Ecto neural progenitor cell (in vitro differentiated cells): ENCODE data around the gene CLNK.

Experiments
- DNase-seq: peaks from one replicate; pipeline ENCODE4 v3.0.0-alpha.2; 2018; ENCODE audit warnings: low spot score

Gene CLNK

DNA sequence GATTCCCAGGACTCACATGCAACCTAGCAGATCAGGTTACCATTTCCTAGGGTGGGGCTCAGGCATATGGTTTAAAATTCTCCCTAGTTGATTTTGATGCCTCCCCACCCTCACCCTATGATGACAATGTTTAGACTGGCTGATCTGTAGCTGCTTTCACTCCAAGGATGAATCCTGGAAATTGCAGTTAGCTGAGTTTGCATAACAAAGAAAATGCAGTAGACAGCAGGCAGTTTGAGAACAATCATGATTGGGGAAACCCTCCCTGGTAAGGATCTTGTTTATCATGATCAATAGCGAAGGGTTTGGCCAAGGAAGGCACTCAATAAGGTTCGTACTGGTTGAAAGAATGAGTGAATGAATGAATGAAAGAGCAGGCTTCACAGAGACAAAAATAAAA is 229.4 kb downstream of the CLNK start:
- DNase-seq: no peak

DNA sequence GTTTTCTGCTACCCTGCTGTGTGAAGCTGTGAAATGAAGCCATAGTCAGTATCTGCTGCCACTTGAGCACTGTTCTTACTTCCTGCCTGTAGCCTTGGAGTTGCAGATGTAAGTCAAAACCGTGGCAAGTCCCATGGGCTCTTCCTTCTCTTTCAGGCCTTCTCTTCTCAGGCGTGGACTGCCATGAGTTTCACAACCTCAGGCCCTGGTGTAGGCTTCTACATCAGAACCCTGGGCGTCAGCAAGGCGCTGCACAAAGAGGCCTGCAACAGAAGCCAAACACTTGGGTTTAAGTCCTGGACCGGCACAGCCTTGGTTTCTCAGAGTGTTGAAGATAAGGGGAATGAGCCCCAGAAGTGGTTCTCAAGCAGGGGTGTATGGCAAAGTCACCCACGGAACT is 229.8 kb downstream of the CLNK start:
- no peak for DNase-seq

DNA sequence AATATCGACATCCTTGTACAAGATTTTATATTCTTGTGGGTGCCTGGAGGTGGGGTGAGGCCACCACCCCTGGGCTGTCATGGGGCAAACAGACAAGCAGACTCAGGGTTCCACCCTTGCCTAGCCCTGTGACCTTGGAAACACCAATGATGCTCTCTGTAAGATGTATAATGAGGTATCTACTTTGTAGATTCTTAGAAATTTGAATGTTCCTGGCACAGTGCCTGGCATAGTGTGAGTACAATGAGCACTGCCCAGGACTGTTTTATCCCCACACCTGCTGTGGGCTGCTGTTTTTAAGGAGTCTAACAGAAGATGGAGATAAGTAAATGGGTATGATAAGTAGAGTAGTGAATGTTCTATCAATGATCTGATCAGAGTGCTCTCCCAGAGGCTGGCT is 230.4 kb downstream of the CLNK start:
- DNase-seq: no peak

DNA sequence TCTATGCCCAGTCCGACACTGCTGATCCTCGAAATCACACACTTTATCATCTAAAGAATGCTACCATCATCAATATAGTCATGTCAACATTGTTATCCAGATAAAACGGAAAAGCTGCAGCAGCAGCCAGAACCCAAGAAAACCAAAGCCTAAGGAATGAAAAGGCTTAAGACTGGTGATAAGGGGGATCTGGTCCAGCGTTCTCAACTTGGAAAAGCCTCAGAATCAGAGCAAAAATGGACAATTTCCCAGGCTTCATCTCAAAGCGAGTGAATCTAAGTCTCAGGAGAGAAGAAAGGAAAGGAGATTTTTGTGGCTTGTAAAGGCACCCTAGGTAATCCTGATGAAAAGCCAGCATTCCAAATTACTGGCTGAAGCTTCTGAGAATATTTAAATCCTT is 235.6 kb downstream of the CLNK start:
- no peak for DNase-seq

DNA sequence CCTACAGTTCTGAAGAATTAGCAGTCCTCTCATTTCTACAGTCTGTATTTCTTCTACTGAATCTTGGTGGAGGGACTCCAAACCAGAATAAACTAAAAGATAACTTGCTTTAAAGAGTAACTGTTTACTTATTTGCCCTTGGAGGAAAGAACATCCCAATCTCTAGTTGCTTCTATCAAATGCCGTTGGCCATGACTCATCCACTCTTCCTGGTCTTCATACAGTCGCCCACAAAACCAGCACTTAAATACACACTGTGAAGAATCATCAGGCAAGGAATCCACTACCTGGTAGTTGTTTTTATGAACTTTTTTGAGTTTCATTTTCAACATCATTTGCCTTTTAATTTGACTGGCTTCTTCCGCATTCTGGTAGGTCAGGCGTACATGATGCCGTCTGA is 241.6 kb downstream of the CLNK start:
- no peak for DNase-seq

DNA sequence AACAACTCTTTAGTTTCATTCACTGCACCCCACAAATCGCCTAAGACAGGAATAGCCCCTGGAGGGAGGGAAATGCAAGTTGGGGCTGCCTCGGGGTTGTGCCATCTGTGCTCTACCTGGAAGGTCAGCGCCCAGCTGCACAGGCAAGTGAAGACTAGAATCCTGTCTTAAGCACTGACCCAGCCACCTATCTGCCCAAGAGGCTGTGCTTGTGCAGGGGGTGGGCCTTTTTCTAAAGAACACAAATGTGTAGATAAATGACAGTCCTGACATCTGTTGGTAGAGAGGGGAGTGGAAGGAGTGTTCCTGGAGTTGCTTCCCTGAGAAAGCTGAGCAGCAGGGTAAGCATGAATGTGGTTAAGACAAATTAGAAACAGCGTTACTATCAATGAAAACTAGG is 243.1 kb downstream of the CLNK start:
- DNase-seq: no peak

DNA sequence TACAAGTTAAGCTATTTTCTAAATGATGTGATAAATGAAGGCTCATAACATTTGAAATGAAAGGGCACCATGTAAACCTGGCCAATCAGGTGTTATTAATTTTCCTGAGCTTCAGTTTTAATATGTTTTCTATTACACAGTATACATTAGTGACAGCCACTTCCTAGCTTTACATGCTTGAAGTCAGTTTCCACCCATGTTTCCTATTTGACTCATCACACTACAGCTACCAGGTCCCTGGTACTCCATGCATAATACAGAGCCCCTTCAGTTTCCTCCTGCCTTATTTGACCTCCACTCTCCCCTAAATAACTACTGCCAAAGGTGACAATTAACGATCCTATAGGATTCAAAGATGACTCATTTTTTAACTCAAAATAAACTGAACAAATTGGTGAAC is 245.6 kb downstream of the CLNK start:
- no peak for DNase-seq

DNA sequence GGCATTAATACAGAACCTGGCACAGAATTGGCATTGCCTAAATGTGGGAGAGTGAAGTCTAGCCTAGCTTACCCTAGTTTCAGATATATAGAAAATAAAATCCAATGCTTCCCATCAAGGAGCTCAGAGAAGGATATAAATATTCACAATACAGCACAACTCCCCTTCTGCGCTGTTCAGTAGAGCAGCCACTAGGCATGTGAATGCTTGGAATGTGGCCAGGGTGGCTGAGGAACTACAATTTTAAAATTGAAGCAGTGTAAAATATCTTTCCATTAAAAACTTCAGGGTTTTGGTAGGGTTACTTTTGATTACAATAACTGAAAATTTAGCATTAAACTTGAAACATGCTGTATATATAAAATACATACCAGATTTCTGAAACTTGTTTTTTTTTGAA is 246.8 kb downstream of the CLNK start:
- no peak for DNase-seq
